Right atrium auricular region (tissue), 2 donors: Measurements from ENCODE around the gene GLOD4. TPM values are rescaled to one million over a fixed set of nuclear protein-coding genes. Genes with fewer than 3 reads are reported as not detected.
"Not testable (repeated sequence)": the region's sequence is repeated elsewhere in the genome, so short reads cannot be mapped to it uniquely, and the experiment has no call there.

ENCODE experiments used
- DNase-seq: peaks from one replicate; pipeline ENCODE4 v3.0.0-alpha.2; 2019; ENCODE audit warnings: low spot score
- H3K27ac ChIP-seq, 2 donors: fragments of 200-600 bp; sonication (generic); 1 replicate in 1 of 2; 2 replicates in 1 of 2; pipeline ENCODE4 v1.5.1; 2016 to 2019
- H3K27me3 ChIP-seq, 2 donors: fragments of 200-600 bp; sonication (generic); one replicate each; pipeline versions ENCODE4 v1.5.1 to v1.6.0; 2017 to 2019
- H3K36me3 ChIP-seq: fragments of 200-600 bp; sonication (generic); one replicate; pipeline ENCODE4 v1.5.1; 2016
- H3K4me1 ChIP-seq, 2 donors: fragments of 200-600 bp; sonication (generic); one replicate each; pipeline versions ENCODE4 v1.5.1 to v1.6.0; 2017 to 2019
- H3K4me3 ChIP-seq, 2 donors: fragments of 200-600 bp; sonication (generic); 1 replicate in 1 of 2; 2 replicates in 1 of 2; pipeline ENCODE4 v1.5.1; 2017 to 2019; ENCODE audit warnings: mild to moderate bottlenecking in 1 of 2, moderate library complexity in 1 of 2
- H3K9me3 ChIP-seq, 2 donors: fragments of 200-600 bp; sonication (generic); one replicate each; pipeline ENCODE4 v1.5.1; 2019
- CTCF ChIP-seq, 2 donors: fragments of 200-600 bp; sonication (generic); IDR thresholded peaks; one replicate each; pipeline ENCODE4 v1.5.1; 2019; ENCODE audit warnings: antibody characterized with exemption in 2 of 2
- total RNA-seq, 2 donors: library from RNA; depleted of rRNA; stranded (reverse); fragments of >200 nt; gene quantifications; one replicate each; pipeline ENCODE4 v1.1.0, GENCODE V29; 2016

The GLOD4 gene
- total RNA-seq, 2 donors from 2014 or later: 37.3 to 49.5 TPM

GRCh38 chr17:794876-795275 is 12.8 kb upstream of the GLOD4 start:
- H3K4me1 ChIP-seq: peaks cover 0 to 22% of the 10 kb centered on the region in 2 donors
- H3K9me3 ChIP-seq: no peaks in the 10 kb centered on the region
- TF ChIP-seq CTCF (IDR thresholded peaks at IDR 0.05): peak; percentile 71 to 92
- DNase-seq: peak; percentile 86
- peak overlapping the region; percentile 23 to 41 for H3K27ac ChIP-seq
- H3K4me3 ChIP-seq: peak overlapping the region; percentile 14 to 29
- no peaks in the 10 kb centered on the region for H3K27me3 ChIP-seq
- peaks cover 12% of the 10 kb centered on the region for H3K36me3 ChIP-seq

DNA sequence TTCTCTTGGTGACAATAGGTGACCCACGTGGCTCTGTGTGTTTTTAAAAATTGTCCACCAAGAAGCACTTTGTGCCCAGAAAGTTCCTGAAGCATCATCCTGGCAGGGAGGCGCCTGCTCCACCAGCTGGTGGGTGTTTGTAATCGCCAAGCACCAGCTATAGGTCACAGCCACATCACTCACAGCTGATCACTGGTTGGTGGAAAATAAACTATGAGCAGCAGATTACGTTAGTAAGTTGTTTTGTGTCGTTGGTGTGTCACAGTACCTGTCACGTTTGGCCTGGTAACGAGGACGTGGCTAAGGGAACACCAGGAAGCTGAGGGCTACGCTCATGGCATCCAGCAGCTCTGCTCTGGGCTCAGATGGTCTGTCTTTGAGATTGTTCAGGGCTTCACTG is 10.2 kb upstream of the GLOD4 start:
- Histone ChIP-seq H3K9me3 (no peaks in the 10 kb centered on the region), H3K27me3 (no peaks in the 10 kb centered on the region), H3K4me3 (no peak overlapping the region), H3K27ac (no peak overlapping the region), H3K36me3 (peaks cover 33% of the 10 kb centered on the region), H3K4me1 (peaks cover 0 to 22% of the 10 kb centered on the region in 2 donors)
- DNase-seq: no peak
- TF ChIP-seq CTCF (IDR thresholded peaks at IDR 0.05): no peak

DNA sequence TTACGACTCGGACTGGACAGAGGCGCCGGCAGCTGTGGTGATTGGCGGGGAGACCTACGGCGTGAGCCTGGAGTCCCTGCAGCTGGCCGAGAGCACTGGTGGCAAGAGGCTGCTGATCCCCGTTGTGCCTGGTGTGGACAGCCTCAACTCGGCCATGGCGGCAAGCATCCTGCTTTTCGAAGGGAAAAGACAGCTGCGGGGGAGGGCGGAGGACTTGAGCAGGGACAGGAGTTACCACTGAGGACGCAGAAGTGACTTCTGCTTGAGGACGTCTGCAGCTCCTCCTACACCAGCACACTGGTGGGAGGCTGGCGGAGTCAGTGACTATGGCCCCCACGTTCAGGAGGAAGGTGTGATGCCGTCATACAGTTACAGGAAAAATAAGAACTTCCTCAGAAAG is 9.7 kb upstream of the GLOD4 start:
- peaks cover 33% of the 10 kb centered on the region for H3K36me3 ChIP-seq
- H3K4me1 ChIP-seq: peaks cover 0 to 18% of the 10 kb centered on the region in 2 donors

GRCh38 chr17:790874-791247 is 8.8 kb upstream of the GLOD4 start:
- Histone ChIP-seq H3K4me1 (peaks cover 0 to 18% of the 10 kb centered on the region in 2 donors), H3K36me3 (peaks cover 37% of the 10 kb centered on the region)
- not testable (repeated sequence) for H3K9me3 ChIP-seq, H3K27me3 ChIP-seq, DNase-seq, H3K4me3 ChIP-seq, H3K27ac ChIP-seq

More for the DNA sequence above, 9.7 kb upstream of the GLOD4 start:
- no peak for TF ChIP-seq CTCF (IDR thresholded peaks at IDR 0.05)
- Histone ChIP-seq H3K27me3 (no peaks in the 10 kb centered on the region), H3K27ac (no peak overlapping the region), H3K9me3 (no peaks in the 10 kb centered on the region), H3K4me3 (no peak overlapping the region)
- no peak for DNase-seq

GRCh38 chr17:789931-790873 is 8.1 kb upstream of the GLOD4 start:
- peaks cover 37% of the 10 kb centered on the region for H3K36me3 ChIP-seq
- H3K9me3 ChIP-seq, DNase-seq, H3K4me3 ChIP-seq, H3K27me3 ChIP-seq: not testable (repeated sequence)
- peak overlapping the region in 1 of 2 donors; percentile 34 for H3K27ac ChIP-seq
- H3K4me1 ChIP-seq: peaks cover 0 to 15% of the 10 kb centered on the region in 2 donors

GRCh38 chr17:789160-789840 is 7.2 kb upstream of the GLOD4 start:
- peaks cover 37% of the 10 kb centered on the region for H3K36me3 ChIP-seq
- H3K27me3 ChIP-seq: no peaks in the 10 kb centered on the region
- H3K4me1 ChIP-seq: peaks cover 0 to 8% of the 10 kb centered on the region in 2 donors
- TF ChIP-seq CTCF (IDR thresholded peaks at IDR 0.05): no peak
- no peak for DNase-seq
- H3K4me3 ChIP-seq: no peak overlapping the region
- peak overlapping the region in 1 of 2 donors; percentile 34 for H3K27ac ChIP-seq
- no peaks in the 10 kb centered on the region for H3K9me3 ChIP-seq
